Thymus (tissue), 11 donors: ENCODE measurements around the gene LHFPL2. TPM values are rescaled to one million over a fixed set of nuclear protein-coding genes. Genes with fewer than 3 reads are reported as not detected.

Experiments
- DNase-seq, 9 donors: peaks; one replicate each; pipeline ENCODE4 v3.0.0-alpha.2; 2013; ENCODE audit warnings: low spot score in 9 of 9, low read depth in 6 of 9, missing footprints in 1 of 9
- H3K27ac ChIP-seq, 2 donors: one replicate each; pipeline ENCODE4 v1.5.1; 2013; ENCODE audit warnings: control low read depth in 1 of 2, low read depth in 1 of 2, low read length in 1 of 2, mild to moderate bottlenecking in 1 of 2, moderate library complexity in 1 of 2
- H3K27me3 ChIP-seq, 2 donors: one replicate each; pipeline ENCODE4 v1.5.1; 2013; ENCODE audit warnings: low read length in 1 of 2; ENCODE audit not compliant: control insufficient read depth in 2 of 2, insufficient read depth in 1 of 2
- H3K36me3 ChIP-seq, 2 donors: one replicate each; pipeline ENCODE4 v1.5.1; 2013; ENCODE audit warnings: low read length in 1 of 2, mild to moderate bottlenecking in 1 of 2, moderate library complexity in 1 of 2; ENCODE audit not compliant: control insufficient read depth in 2 of 2, insufficient read depth in 2 of 2
- H3K4me1 ChIP-seq, 2 donors: one replicate each; pipeline ENCODE4 v1.5.1; 2013; ENCODE audit warnings: low read length in 2 of 2; ENCODE audit not compliant: control insufficient read depth in 2 of 2, insufficient read depth in 2 of 2
- H3K4me3 ChIP-seq, 2 donors: one replicate each; pipeline ENCODE4 v1.5.1; 2013; ENCODE audit warnings: low read length in 2 of 2, control low read depth in 1 of 2, mild to moderate bottlenecking in 1 of 2
- H3K9me3 ChIP-seq, 2 donors: one replicate each; pipeline ENCODE4 v1.5.1; 2013; ENCODE audit warnings: low read length in 1 of 2, mild to moderate bottlenecking in 1 of 2; ENCODE audit not compliant: control insufficient read depth in 2 of 2, insufficient read depth in 1 of 2
- WGBS: extraction: QIAGEN DNeasy Blood & Tissue Kit; methylation state at CpG from one replicate; pipeline ENCODE4 v1.1.7; 2013; 5-methylcytosine and 5-hydroxymethylcytosine counted together
- polyA plus RNA-seq: library from polyadenylated mRNA; stranded (reverse); fragments of 200-250 nt; gene quantifications from one replicate; pipeline ENCODE4 v1.2.3, GENCODE V29; 2013
- total RNA-seq: library from RNA; stranded (reverse); fragments of 120-200 nt; gene quantifications from one replicate; pipeline ENCODE4 v1.2.4, GENCODE V29; 2013
- donor health status: healthy.

Gene LHFPL2
- total and polyA plus RNA-seq, 2 donors = 9.1 to 21.4 TPM

- DNase-seq = peak in 1 of 9 donors; percentile 34
- no peak overlapping the region for H3K27ac ChIP-seq
- H3K4me1 ChIP-seq = peaks cover 0 to 33% of the 10 kb centered on the region in 2 donors
These were observed 1.4 kb upstream of the LHFPL2 start for GRCh38 chr5:78649861-78650496.

GRCh38 chr5:78649211-78649695, 681 bp upstream of the LHFPL2 start:
- peak overlapping the region; percentile 40 to 82 for H3K4me3 ChIP-seq
- DNase-seq = no peak
- H3K9me3 ChIP-seq = no peaks in the 10 kb centered on the region
- peak overlapping the region; percentile 62 to 84 for H3K27ac ChIP-seq
- 31% methylated on average over 23 of the region's 23 CpGs for WGBS
- peaks cover 0 to 35% of the 10 kb centered on the region in 2 donors for H3K4me1 ChIP-seq
- H3K36me3 ChIP-seq = no peaks in the 10 kb centered on the region
- peaks cover 0 to 37% of the 10 kb centered on the region in 2 donors for H3K27me3 ChIP-seq

More at GRCh38 chr5:78649861-78650496, 1.4 kb upstream of the LHFPL2 start:
- WGBS = 97% methylated on average over 10 of the region's 10 CpGs
- Histone ChIP-seq H3K9me3 (no peaks in the 10 kb centered on the region), H3K27me3 (peaks cover 0 to 37% of the 10 kb centered on the region in 2 donors), H3K4me3 (no peak overlapping the region), H3K36me3 (no peaks in the 10 kb centered on the region)

GRCh38 chr5:78647838-78648358, 674 bp downstream of the LHFPL2 start:
- WGBS = 1% methylated on average over 47 of the region's 47 CpGs
- Histone ChIP-seq H3K9me3 (no peaks in the 10 kb centered on the region), H3K4me1 (peaks cover 2 to 35% of the 10 kb centered on the region in 2 donors), H3K36me3 (no peaks in the 10 kb centered on the region), H3K27ac (peak overlapping the region; percentile 54 to 83), H3K4me3 (peak overlapping the region; percentile 60 to 82), H3K27me3 (peaks cover 0 to 37% of the 10 kb centered on the region in 2 donors)
- no peak for DNase-seq

- DNase-seq = peak in 4 of 9 donors; percentile 33 to 64 (median 39)
- Histone ChIP-seq H3K36me3 (no peaks in the 10 kb centered on the region), H3K27me3 (peaks cover 0 to 37% of the 10 kb centered on the region in 2 donors), H3K4me1 (peaks cover 6 to 40% of the 10 kb centered on the region in 2 donors), H3K9me3 (no peaks in the 10 kb centered on the region), H3K4me3 (peak overlapping the region; percentile 60 to 82), H3K27ac (peak overlapping the region in 1 of 2 donors; percentile 54)
- 2% methylated on average over 17 of the region's 17 CpGs for WGBS
These were observed 1.2 kb downstream of the LHFPL2 start for GRCh38 chr5:78647351-78647818.

GRCh38 chr5:78644741-78645300, 3.8 kb downstream of the LHFPL2 start:
- H3K27me3 ChIP-seq = peaks cover 0 to 35% of the 10 kb centered on the region in 2 donors
- no peaks in the 10 kb centered on the region for H3K36me3 ChIP-seq
- H3K27ac ChIP-seq = no peak overlapping the region
- no peak for DNase-seq
- no peaks in the 10 kb centered on the region for H3K9me3 ChIP-seq
- 70% methylated on average over 2 of the region's 2 CpGs for WGBS
- no peak overlapping the region for H3K4me3 ChIP-seq
- peaks cover 6 to 41% of the 10 kb centered on the region in 2 donors for H3K4me1 ChIP-seq

- no peak overlapping the region for H3K27ac ChIP-seq
- H3K27me3 ChIP-seq = peaks cover 0 to 30% of the 10 kb centered on the region in 2 donors
- DNase-seq = no peak
- H3K4me1 ChIP-seq = peaks cover 6 to 34% of the 10 kb centered on the region in 2 donors
- no peak overlapping the region for H3K4me3 ChIP-seq
- 98% methylated on average over 3 of the region's 3 CpGs for WGBS
- H3K36me3 ChIP-seq = no peaks in the 10 kb centered on the region
- no peaks in the 10 kb centered on the region for H3K9me3 ChIP-seq
These were observed 4.4 kb downstream of the LHFPL2 start for GRCh38 chr5:78644129-78644528.

GRCh38 chr5:78642701-78643100, 5.9 kb downstream of the LHFPL2 start:
- Histone ChIP-seq H3K27me3 (peaks cover 0 to 18% of the 10 kb centered on the region in 2 donors), H3K9me3 (no peaks in the 10 kb centered on the region), H3K4me3 (no peak overlapping the region), H3K4me1 (peaks cover 6 to 29% of the 10 kb centered on the region in 2 donors), H3K36me3 (no peaks in the 10 kb centered on the region), H3K27ac (no peak overlapping the region)
- WGBS = 97% methylated on average over 1 of the region's 1 CpG
- DNase-seq = no peak

GRCh38 chr5:78640662-78641474, 7.7 kb downstream of the LHFPL2 start:
- DNase-seq = no peak
- Histone ChIP-seq H3K4me1 (peaks cover 6 to 13% of the 10 kb centered on the region in 2 donors), H3K36me3 (no peaks in the 10 kb centered on the region), H3K4me3 (no peak overlapping the region), H3K27me3 (peaks cover 0 to 2% of the 10 kb centered on the region in 2 donors), H3K9me3 (no peaks in the 10 kb centered on the region), H3K27ac (no peak overlapping the region)
- 97% methylated on average over 3 of the region's 3 CpGs for WGBS
